Subcutaneous abdominal adipose tissue (tissue), 5 donors: ENCODE data around the gene FARP2.

Experiments
- H3K27ac ChIP-seq: one replicate; pipeline ENCODE4 v1.7.0; 2013; ENCODE audit warnings: low read depth, mild to moderate bottlenecking, inconsistent platforms, low read length, moderate library complexity
- H3K27me3 ChIP-seq, 5 donors: one replicate each; pipeline ENCODE4 v1.7.0; 2013; ENCODE audit warnings: low read length in 5 of 5, inconsistent platforms in 1 of 5; ENCODE audit not compliant: control insufficient read depth in 5 of 5, insufficient read depth in 4 of 5
- H3K36me3 ChIP-seq, 5 donors: one replicate each; pipeline ENCODE4 v1.7.0; 2013; ENCODE audit warnings: low read length in 5 of 5; ENCODE audit not compliant: control insufficient read depth in 5 of 5, insufficient read depth in 5 of 5
- H3K4me1 ChIP-seq, 5 donors: one replicate each; pipeline ENCODE4 v1.7.0; 2013; ENCODE audit warnings: low read length in 5 of 5, mild to moderate bottlenecking in 3 of 5, moderate library complexity in 1 of 5; ENCODE audit not compliant: control insufficient read depth in 5 of 5, insufficient read depth in 5 of 5
- H3K4me3 ChIP-seq, 5 donors: one replicate each; pipeline ENCODE4 v1.7.0; 2013; ENCODE audit warnings: low read length in 5 of 5, low read depth in 1 of 5
- H3K9ac ChIP-seq, 5 donors: one replicate each; pipeline ENCODE4 v1.7.0; 2013; ENCODE audit warnings: low read length in 5 of 5, mild to moderate bottlenecking in 4 of 5, moderate library complexity in 3 of 5
- H3K9me3 ChIP-seq, 5 donors: one replicate each; pipeline ENCODE4 v1.7.0; 2013; ENCODE audit warnings: low read length in 5 of 5; ENCODE audit not compliant: control insufficient read depth in 5 of 5
- donor health status: healthy.
- donor health status: healthy.
- donor health status: healthy.
- donor health status: healthy.
- donor health status: healthy.

FARP2 gene

GRCh38 chr2:241349941-241350340, 6.1 kb upstream of the FARP2 start:
- peaks cover 0 to 4% (median 2%) of the 10 kb centered on the region in 5 donors for H3K4me1 ChIP-seq
- H3K9me3 ChIP-seq = no peaks in the 10 kb centered on the region
- H3K36me3 ChIP-seq = peaks cover 34 to 93% (median 79%) of the 10 kb centered on the region in 5 donors
- H3K27ac ChIP-seq = no peak overlapping the region
- H3K27me3 ChIP-seq = no peaks in the 10 kb centered on the region
- H3K9ac ChIP-seq = no peak overlapping the region
- no peak overlapping the region for H3K4me3 ChIP-seq

GRCh38 chr2:241350530-241350877, 5.6 kb upstream of the FARP2 start:
- no peak overlapping the region for H3K9ac ChIP-seq
- H3K9me3 ChIP-seq = no peaks in the 10 kb centered on the region
- no peak overlapping the region for H3K4me3 ChIP-seq
- H3K27me3 ChIP-seq = no peaks in the 10 kb centered on the region
- peaks cover 0 to 7% (median 6%) of the 10 kb centered on the region in 5 donors for H3K4me1 ChIP-seq
- no peak overlapping the region for H3K27ac ChIP-seq
- H3K36me3 ChIP-seq = peaks cover 34 to 88% (median 73%) of the 10 kb centered on the region in 5 donors

- H3K4me3 ChIP-seq = no peak overlapping the region
- H3K27me3 ChIP-seq = no peaks in the 10 kb centered on the region
- peaks cover 34 to 82% (median 67%) of the 10 kb centered on the region in 5 donors for H3K36me3 ChIP-seq
- H3K4me1 ChIP-seq = peaks cover 0 to 7% (median 6%) of the 10 kb centered on the region in 5 donors
- H3K27ac ChIP-seq = no peak overlapping the region
- H3K9me3 ChIP-seq = no peaks in the 10 kb centered on the region
- no peak overlapping the region for H3K9ac ChIP-seq
Observed at GRCh38 chr2:241350878-241351639, 5.0 kb upstream of the FARP2 start.

DNA sequence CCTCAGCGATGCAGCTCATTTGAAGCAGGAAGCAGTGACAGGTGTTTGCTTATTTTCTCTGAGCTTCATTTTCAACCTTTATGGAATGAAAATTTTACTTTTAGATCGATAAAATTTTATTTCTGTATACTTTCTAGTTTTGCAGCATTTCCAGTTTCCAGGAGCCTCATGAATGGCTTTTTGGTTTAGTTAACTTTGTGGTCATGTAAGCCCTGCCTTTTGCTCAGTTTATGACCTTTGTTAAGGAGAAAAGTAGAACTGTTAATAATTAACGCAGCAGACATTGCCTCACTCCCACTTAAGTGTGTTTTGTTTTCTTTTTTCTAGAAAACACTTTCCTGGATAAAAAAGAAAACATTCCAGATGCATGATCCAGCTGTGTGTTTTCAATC, 4.4 kb upstream of the FARP2 start:
- Histone ChIP-seq H3K36me3 (peaks cover 34 to 76% (median 62%) of the 10 kb centered on the region in 5 donors), H3K27ac (no peak overlapping the region), H3K4me3 (no peak overlapping the region), H3K27me3 (no peaks in the 10 kb centered on the region), H3K9ac (no peak overlapping the region), H3K9me3 (no peaks in the 10 kb centered on the region), H3K4me1 (peaks cover 0 to 10% (median 7%) of the 10 kb centered on the region in 5 donors)

- no peak overlapping the region for H3K4me3 ChIP-seq
- H3K27me3 ChIP-seq = no peaks in the 10 kb centered on the region
- H3K4me1 ChIP-seq = peaks cover 3 to 15% (median 13%) of the 10 kb centered on the region in 5 donors
- H3K27ac ChIP-seq = no peak overlapping the region
- H3K9ac ChIP-seq = no peak overlapping the region
- H3K9me3 ChIP-seq = no peaks in the 10 kb centered on the region
- H3K36me3 ChIP-seq = peaks cover 34 to 70% (median 56%) of the 10 kb centered on the region in 5 donors
Observed at GRCh38 chr2:241352227-241352626, 3.9 kb upstream of the FARP2 start.

GRCh38 chr2:241354668-241355658, 1.1 kb upstream of the FARP2 start:
- Histone ChIP-seq H3K9me3 (no peaks in the 10 kb centered on the region), H3K36me3 (peaks cover 31 to 44% (median 35%) of the 10 kb centered on the region in 5 donors), H3K27me3 (no peaks in the 10 kb centered on the region), H3K27ac (peak overlapping the region; percentile 55), H3K4me1 (peaks cover 3 to 36% (median 27%) of the 10 kb centered on the region in 5 donors), H3K4me3 (peak overlapping the region in 4 of 5 donors; percentile 47 to 62 (median 50)), H3K9ac (peak overlapping the region in 2 of 5 donors; percentile 48 to 52)

- peaks cover 3 to 36% (median 27%) of the 10 kb centered on the region in 5 donors for H3K4me1 ChIP-seq
- H3K27ac ChIP-seq = peak overlapping the region; percentile 48
- H3K27me3 ChIP-seq = no peaks in the 10 kb centered on the region
- H3K9ac ChIP-seq = peak overlapping the region; percentile 40 to 96 (median 89)
- peaks cover 16 to 25% (median 17%) of the 10 kb centered on the region in 5 donors for H3K36me3 ChIP-seq
- H3K4me3 ChIP-seq = peak overlapping the region; percentile 71 to 85 (median 77)
- H3K9me3 ChIP-seq = no peaks in the 10 kb centered on the region
Observed at GRCh38 chr2:241356871-241357260, 781 bp downstream of the FARP2 start.

GRCh38 chr2:241357531-241357930, 1.4 kb downstream of the FARP2 start:
- peaks cover 9 to 18% (median 11%) of the 10 kb centered on the region in 5 donors for H3K36me3 ChIP-seq
- H3K4me3 ChIP-seq = peak overlapping the region in 2 of 5 donors; percentile 71 to 77
- no peaks in the 10 kb centered on the region for H3K9me3 ChIP-seq
- peaks cover 3 to 36% (median 27%) of the 10 kb centered on the region in 5 donors for H3K4me1 ChIP-seq
- peak overlapping the region in 2 of 5 donors; percentile 89 to 96 for H3K9ac ChIP-seq
- no peaks in the 10 kb centered on the region for H3K27me3 ChIP-seq
- no peak overlapping the region for H3K27ac ChIP-seq

DNA sequence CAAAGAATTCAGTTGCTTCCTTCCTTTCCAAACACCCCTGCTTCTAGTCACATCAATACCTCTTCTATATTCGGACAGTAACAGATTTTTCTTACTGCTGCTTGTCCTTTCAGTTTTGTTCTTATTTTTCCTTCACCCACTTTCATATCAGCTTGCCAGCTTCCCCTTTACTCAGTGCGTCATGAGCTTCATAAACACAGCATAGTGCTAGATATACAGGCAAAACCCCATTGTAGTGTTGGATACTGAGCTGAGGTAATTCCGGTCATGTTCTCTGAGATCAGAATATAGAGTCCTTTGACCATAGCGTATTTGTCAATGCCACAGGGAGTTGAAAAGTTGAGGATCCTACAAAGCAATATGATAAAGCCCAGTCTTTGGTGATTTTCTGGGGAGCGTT, 2.4 kb downstream of the FARP2 start:
- Histone ChIP-seq H3K27me3 (no peaks in the 10 kb centered on the region), H3K4me3 (no peak overlapping the region), H3K9me3 (no peaks in the 10 kb centered on the region), H3K36me3 (peaks cover 5 to 9% (median 7%) of the 10 kb centered on the region in 5 donors), H3K9ac (no peak overlapping the region), H3K27ac (no peak overlapping the region), H3K4me1 (peaks cover 3 to 43% (median 32%) of the 10 kb centered on the region in 5 donors)
